T47D (cell line): Measurements from ENCODE around the gene TMEM214.

Experiments
- DNase-seq, 2 experiments: peaks; one replicate each; pipeline versions ENCODE4 v3.0.0 to v3.0.0-alpha.2; 2011 to 2012; ENCODE audit warnings: low read depth in 1 of 2, low spot score in 1 of 2
- JUND ChIP-seq: IDR thresholded peaks from 2 replicates; pipeline ENCODE4 v1.6.1; 2012; ENCODE audit warnings: low read depth
- in situ Hi-C: cut with HindIII; loops from 2 replicates; pipeline ENCODE4 v1.10.0; 2016; ENCODE audit warnings: low sequenced_read_pairs, low pct_unique_long_range_greater_than_20kb

Gene TMEM214

DNA sequence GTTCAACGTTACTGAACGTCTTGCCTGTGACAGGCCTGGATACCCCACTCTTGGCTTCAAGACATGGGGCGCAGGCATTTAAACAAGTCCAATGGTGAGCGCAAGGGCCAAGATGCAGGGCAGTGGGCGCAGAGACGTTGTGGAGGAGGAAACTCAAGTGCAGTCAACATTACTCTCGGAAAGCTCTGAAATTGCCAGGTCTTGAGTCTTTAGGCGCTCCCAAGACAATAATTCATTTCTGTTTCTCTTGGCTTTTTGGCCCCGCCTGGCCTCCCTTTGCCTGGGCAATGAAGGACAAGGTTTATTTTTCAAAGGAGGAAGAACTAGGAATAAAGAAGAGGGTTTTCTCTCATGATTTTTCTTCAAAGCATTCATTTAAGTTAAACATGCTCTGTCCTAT lies 13.3 kb upstream of the TMEM214 start:
- no peak for DNase-seq
- in situ Hi-C loops: no loop called here

DNA sequence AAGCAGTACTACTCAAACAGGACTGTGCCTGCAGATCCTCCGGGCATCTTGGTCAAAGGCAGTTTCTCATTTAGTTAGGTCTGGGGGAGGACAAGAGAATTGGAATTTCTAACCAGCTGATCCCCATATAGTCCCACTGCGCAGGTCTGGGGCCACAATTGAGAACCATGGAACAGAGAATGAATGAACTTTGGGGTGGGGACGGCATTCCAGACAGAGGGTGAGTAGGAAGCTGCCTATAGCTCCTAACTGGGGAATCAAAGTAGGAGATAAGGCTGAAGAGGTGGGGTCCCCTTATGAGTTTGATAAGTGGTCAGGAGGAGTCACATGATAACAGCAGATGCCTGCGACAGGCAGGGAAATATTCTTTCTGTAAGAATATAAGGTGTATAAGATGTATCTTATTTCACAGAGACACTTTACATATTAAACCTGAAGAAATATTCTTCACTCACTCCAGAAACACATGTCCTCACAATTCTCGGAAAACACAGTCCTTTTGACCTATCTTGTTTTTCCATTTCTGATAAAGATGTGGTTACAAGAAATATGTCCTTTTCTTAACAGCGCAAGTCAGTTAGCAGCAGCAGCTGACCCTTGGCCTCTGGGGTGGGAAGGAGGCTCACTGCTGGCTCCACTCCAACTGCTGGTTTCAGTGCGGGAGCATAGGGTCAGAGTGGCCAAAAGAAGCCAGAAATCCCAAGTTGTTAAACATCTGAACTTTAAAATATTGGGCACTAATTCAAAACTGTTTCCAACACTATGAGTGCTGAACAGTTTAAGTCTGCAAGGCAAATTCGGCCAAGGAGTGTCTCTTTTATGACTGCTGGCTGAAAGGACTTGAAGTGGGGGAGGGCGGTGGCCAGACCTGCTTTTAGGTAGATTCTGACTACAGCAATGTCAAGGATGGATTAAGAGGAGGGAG lies 12.6 kb upstream of the TMEM214 start:
- no peak for DNase-seq
- no peak for TF ChIP-seq JUND
- in situ Hi-C loops: no loop called here

More for the DNA sequence above, 13.3 kb upstream of the TMEM214 start:
- no peak for TF ChIP-seq JUND

- TF ChIP-seq JUND: no peak
- in situ Hi-C loops: no loop called here
- DNase-seq: no peak
Observed at GRCh38 chr2:27021253-27022049, 11.3 kb upstream of the TMEM214 start.

DNA sequence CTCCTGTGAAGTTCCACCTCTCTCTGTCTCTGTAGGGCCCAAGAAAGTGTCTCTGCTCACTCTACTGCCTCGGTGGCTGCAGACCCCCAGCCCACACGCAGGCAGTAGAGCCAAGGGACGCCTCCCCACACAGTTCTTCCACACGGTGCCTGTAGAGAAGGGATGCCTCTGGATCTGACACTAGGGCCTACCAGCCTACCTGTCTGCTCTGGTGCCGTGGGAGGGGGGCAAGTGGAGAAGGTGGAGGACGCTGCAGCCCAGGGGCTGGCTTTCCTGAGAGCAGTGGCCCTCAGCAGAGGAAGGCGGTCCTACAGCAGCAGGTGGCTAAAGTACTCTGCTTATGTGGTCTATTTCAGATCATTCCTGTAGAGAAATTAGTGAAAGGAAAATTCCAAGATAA lies 9.0 kb upstream of the TMEM214 start:
- in situ Hi-C loops: no loop called here

DNA sequence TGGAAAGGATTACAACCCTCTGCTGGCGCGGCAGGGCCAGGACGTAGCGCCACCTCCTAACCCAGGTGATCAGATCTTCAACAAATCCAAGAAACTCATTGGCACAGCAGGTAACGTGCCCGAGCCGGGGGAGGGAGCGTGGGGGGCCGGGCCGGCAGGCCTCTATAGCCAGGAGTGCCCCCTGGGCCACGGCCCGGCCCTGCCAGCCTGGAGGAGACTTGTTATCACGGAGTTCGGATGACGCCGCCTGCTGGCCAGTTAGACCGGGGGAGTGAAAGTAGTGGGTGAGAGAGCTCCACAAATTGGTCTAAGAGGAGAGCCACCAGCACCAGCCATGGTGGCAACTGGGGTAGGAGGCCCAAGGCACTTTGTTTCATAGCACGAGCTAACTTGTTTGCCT lies 8.6 kb upstream of the TMEM214 start:
- no peak for DNase-seq
- in situ Hi-C loops: no loop called here
- TF ChIP-seq JUND: no peak

More for the DNA sequence above, 9.0 kb upstream of the TMEM214 start:
- TF ChIP-seq JUND: no peak
- no peak for DNase-seq

GRCh38 chr2:27024812-27025211 lies 8.0 kb upstream of the TMEM214 start:
- TF ChIP-seq JUND: no peak
- in situ Hi-C loops: no loop called here
- no peak for DNase-seq

DNA sequence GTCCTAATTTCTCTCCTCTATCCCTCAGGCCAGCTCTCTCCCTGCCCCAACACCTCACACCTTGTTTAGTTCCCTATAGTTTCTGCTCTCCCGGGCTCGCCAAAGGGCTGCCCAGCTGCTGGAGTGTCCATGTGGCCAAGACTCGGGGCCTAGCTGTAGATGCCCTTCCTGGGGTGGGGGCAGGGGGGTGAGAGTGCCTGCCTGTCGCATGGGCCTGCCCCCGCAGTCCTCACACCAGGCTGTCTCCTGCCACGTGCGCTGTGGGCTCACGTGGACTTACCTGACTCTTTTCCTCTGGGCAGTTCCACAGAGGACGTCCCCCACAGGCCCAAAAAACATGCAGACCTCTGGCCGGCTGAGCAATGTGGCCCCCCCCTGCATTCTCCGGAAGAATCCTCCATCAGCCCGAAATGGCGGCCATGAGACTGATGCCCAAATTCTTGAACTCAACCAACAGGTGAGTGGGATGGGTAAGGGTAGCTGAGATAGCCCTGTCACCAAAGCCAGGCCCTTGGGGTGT lies 7.4 kb upstream of the TMEM214 start:
- in situ Hi-C loops: no loop called here
- no peak for DNase-seq
- TF ChIP-seq JUND: no peak

GRCh38 chr2:27025861-27026851 lies 6.6 kb upstream of the TMEM214 start:
- DNase-seq: no peak
- in situ Hi-C loops: no loop called here
- no peak for TF ChIP-seq JUND

DNA sequence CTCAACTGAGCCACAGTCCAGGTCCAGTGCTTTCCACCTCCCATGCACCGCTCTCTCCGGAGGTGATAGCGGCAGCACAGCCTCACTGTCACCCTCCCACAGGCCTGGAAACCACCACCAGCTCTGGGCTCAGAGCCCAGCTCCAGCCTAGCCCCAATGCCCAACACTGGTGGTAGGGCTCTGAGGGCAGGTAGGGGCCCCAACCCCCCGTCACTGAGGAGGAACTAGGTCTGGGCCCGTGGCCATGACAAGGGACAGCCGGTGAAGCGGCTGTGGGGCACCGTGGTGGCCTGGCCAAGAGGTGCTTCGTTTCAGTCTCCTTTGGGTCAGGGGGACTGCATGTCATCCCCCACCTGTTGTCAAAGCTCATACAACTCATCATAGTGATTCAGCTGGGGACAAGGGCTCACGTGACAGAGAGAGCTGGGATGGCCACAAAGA lies 5.5 kb upstream of the TMEM214 start:
- no peak for TF ChIP-seq JUND
- in situ Hi-C loops: no loop called here
- DNase-seq: no peak

GRCh38 chr2:27029051-27029450 lies 3.7 kb upstream of the TMEM214 start:
- no peak for DNase-seq
- in situ Hi-C loops: no loop called here
- TF ChIP-seq JUND: no peak

DNA sequence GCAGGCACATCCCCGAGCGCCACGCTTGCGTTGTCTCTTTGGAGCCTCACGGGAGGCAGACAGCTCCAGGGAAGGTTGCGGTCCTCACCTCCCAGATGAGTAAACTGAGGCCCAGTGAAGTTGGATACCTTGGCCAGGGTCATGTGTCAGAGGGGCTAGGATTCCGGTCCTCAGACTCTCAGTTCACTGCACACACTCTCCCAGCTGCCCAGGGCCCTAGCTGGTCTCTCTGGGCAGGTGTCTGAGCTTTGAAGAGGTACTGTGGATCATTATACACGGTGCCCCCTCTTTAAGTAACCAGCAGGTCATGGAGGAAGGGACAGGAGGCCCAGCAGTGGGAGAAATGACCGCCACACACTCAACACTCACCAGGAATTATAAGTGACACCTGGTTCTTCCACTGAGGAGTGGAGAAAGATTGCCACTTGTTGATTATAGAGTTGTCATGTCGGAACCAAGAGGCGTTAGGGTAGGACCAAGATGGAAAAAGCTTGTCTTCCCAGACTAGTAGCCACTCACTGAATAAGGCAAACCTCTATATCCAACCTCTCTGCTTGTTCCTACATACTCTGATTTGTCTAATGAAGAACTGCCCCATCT lies 588 bp downstream of the TMEM214 start:
- no peak for TF ChIP-seq JUND
- no peak for DNase-seq
- in situ Hi-C loops: no loop called here
